Neutrophil (primary cell): ENCODE data around the gene STMN3.

Experiments
- H3K27ac ChIP-seq: fragments of 200-600 bp; sonication (generic); 2 replicates; pipeline ENCODE4 v1.5.1; 2016; ENCODE audit warnings: mild to moderate bottlenecking, moderate library complexity
- H3K27me3 ChIP-seq: fragments of 200-600 bp; sonication (generic); 2 replicates; pipeline ENCODE4 v1.6.0; 2016; ENCODE audit warnings: mild to moderate bottlenecking
- H3K36me3 ChIP-seq: fragments of 200-600 bp; sonication (generic); 2 replicates; pipeline ENCODE4 v1.5.1; 2017
- H3K4me1 ChIP-seq, 2 experiments: fragments of 200-600 bp in 1 of 2; sonication (generic) in 1 of 2; 1 replicate in 1 of 2; 2 replicates in 1 of 2; pipeline versions ENCODE4 v1.5.1 to v1.6.1; 2013 to 2016; ENCODE audit warnings: low read depth in 1 of 2, low read length in 1 of 2, mild to moderate bottlenecking in 1 of 2, moderate library complexity in 1 of 2; ENCODE audit not compliant: control insufficient read depth in 1 of 2, insufficient read depth in 1 of 2
- H3K4me3 ChIP-seq, 2 experiments: fragments of 200-600 bp in 1 of 2; sonication (generic) in 1 of 2; 1 replicate in 1 of 2; 2 replicates in 1 of 2; pipeline ENCODE4 v1.5.1; 2013 to 2016; ENCODE audit warnings: low read depth in 1 of 2, low read length in 1 of 2, mild to moderate bottlenecking in 1 of 2, moderate library complexity in 1 of 2
- H3K9me3 ChIP-seq: fragments of 200-600 bp; sonication (generic); 2 replicates; pipeline ENCODE4 v1.5.1; 2016
- TF ChIP-seq, protein P1 (sequence below): fragments of 200-600 bp; sonication (generic); IDR thresholded peaks from 2 replicates; pipeline ENCODE4 v1.5.1; 2016; ENCODE audit warnings: antibody characterized with exemption

The STMN3 gene

DNA sequence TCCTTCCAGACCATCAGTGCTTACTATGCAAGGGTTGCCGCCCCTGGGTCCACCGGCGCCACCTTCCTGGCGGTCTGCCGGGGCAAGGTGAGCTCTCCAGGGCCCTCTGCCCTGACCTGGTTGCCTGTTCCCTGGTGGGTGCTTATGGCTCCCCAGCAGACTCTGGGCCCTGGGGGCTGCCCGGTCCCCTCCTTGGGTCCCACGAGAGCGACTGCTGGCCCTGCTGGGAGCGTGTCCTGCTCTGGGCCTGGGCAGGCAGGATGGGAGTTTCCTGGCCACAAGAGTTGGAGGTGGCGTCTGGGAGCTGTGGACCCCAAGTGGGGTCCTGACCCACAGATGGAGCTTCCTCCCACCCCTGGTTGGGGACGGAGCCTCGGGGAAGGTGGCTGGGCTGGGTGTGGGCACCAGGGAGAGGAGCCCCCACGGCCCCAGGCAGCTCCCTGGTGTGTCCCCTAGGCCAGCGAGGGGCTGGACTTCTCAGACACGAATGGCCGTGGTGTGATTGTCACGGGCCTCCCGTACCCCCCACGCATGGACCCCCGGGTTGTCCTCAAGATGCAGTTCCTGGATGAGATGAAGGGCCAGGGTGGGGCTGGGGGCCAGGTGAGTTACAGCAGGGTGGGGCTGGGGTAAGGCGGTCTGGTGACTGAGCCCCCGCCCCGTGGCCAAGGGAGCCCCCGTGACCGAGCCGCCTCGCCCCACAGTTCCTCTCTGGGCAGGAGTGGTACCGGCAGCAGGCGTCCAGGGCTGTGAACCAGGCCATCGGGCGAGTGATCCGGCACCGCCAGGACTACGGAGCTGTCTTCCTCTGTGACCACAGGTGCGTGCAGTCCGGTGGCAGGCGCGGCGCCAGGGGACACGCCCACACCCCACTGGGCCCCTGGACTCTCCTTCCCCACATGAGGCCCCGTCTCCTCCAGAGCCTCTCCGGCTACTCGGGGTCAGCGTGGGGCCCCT lies 36.1 kb upstream of the STMN3 start:
- no peak overlapping the region for H3K4me3 ChIP-seq
- peaks cover 8% of the 10 kb centered on the region for H3K36me3 ChIP-seq
- no peak overlapping the region for H3K27ac ChIP-seq
- H3K27me3 ChIP-seq, result no peaks in the 10 kb centered on the region
- peaks cover 11 to 12% of the 10 kb centered on the region in 2 experiments for H3K4me1 ChIP-seq
- TF ChIP-seq, protein P1, sequence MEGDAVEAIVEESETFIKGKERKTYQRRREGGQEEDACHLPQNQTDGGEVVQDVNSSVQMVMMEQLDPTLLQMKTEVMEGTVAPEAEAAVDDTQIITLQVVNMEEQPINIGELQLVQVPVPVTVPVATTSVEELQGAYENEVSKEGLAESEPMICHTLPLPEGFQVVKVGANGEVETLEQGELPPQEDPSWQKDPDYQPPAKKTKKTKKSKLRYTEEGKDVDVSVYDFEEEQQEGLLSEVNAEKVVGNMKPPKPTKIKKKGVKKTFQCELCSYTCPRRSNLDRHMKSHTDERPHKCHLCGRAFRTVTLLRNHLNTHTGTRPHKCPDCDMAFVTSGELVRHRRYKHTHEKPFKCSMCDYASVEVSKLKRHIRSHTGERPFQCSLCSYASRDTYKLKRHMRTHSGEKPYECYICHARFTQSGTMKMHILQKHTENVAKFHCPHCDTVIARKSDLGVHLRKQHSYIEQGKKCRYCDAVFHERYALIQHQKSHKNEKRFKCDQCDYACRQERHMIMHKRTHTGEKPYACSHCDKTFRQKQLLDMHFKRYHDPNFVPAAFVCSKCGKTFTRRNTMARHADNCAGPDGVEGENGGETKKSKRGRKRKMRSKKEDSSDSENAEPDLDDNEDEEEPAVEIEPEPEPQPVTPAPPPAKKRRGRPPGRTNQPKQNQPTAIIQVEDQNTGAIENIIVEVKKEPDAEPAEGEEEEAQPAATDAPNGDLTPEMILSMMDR, result no peak
- no peaks in the 10 kb centered on the region for H3K9me3 ChIP-seq

DNA sequence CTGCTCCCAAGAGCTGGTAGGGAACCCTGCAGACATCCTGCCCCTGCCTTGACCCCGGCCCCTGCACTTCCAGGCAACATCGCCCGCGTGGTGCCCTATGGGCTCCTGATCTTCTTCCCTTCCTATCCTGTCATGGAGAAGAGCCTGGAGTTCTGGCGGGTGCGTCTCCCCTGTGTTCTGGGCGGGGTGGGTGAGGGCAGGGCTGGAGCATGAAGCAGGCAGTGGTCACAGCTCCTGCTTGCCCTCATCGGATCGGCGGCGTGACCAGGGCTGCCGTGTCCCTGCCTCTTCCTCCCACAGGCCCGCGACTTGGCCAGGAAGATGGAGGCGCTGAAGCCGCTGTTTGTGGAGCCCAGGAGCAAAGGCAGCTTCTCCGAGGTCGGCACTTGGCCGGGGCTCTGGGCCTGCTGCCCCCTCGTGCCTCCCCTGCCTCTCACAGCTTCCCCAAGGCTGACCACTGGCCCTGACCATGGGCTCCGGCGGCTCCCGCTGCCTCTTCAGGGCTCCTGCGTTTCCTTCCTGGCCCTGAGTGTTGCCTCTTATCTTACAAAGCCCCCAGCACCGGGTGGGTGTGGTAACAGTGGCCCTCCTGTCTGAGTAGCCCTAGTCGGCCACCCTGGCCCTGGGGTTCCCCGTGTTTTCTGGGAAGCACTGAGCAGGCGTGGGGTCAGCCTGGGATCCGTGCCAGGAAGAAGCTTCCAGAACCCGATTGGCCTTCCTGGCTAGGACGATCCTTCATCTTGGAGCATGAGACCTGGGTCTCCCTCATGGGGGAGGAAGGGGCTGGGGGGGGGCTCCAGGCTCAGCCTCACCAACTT lies 35.2 kb upstream of the STMN3 start:
- TF ChIP-seq, protein P1, result no peak
- H3K27ac ChIP-seq, result no peak overlapping the region
- no peak overlapping the region for H3K4me3 ChIP-seq
- H3K9me3 ChIP-seq, result no peaks in the 10 kb centered on the region
- H3K36me3 ChIP-seq, result peaks cover 8% of the 10 kb centered on the region
- no peaks in the 10 kb centered on the region for H3K27me3 ChIP-seq
- peaks cover 11 to 12% of the 10 kb centered on the region in 2 experiments for H3K4me1 ChIP-seq

DNA sequence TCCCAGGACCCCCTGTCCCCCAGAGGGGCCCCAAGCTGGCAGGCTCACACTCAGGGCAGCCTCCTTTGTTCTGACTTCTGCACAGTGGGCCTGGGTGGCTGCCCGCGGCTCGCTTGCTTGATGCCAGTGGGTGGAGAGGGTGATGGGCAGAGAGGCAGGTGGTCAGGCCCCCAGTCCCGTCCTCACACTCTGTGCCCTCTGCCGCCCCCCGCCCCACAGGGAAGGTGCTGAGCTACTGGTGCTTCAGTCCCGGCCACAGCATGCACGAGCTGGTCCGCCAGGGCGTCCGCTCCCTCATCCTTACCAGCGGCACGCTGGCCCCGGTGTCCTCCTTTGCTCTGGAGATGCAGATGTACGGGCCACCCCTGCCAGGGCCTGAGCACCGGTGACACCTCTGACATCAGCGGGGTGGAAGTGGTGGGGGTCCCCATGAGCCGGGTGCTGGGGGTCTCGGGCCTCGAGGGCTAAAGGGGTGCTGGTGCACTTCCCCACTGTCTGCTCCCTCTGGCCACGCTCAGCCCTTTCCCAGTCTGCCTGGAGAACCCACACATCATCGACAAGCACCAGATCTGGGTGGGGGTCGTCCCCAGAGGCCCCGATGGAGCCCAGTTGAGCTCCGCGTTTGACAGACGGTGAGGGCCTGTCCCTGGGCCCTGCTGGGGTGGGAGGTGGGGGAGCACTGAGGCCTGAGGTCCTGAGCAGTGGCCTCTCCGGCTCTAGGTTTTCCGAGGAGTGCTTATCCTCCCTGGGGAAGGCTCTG lies 34.4 kb upstream of the STMN3 start:
- Histone ChIP-seq H3K27ac (no peak overlapping the region), H3K9me3 (no peaks in the 10 kb centered on the region), H3K27me3 (no peaks in the 10 kb centered on the region), H3K36me3 (peaks cover 8% of the 10 kb centered on the region), H3K4me3 (peak overlapping the region in 1 of 2 experiments; percentile 31), H3K4me1 (peaks cover 11 to 12% of the 10 kb centered on the region in 2 experiments)
- TF ChIP-seq, protein P1, result no peak

DNA sequence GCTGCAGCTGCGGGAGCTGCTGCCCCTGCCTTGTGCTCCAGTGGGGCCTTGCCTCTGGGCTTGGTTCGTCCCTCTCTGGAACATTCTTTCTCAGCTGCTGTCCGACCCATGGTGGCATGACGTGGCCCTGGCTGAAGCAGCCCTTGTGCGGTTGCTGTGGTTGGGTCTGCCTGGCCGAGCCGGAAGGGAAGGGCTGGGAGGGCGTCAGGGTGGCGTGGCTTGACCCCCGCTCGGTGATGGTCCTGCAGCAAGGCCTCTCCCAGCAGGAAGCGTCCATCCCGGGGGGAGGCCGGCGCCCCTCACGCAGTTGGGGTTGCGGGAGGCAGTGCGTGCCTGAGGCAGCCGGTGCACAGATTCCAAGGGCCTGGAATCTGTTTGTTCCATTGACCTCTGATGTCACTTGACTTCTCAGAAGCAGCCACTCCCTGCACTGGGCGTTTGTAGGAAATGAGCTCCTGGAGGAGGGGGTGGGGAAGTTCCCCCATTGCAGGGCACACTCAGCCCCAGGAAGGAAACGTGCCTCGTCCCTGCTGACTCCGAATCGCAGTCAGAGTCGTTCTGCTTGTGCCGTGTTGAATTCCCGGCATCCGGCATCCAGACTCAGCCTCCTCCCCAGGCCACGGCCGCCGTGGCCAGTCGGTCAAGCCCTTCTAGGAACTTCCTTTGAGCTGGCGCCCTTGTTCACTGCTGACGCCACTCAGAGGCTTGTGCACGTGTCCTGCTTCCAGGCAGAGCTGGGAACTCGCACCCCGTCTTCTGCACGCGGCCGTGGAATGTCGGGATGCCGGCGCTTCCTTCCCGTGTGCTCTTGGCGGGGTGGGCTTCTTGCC lies 33.5 kb upstream of the STMN3 start:
- H3K9me3 ChIP-seq, result no peaks in the 10 kb centered on the region
- H3K4me1 ChIP-seq, result peaks cover 11 to 12% of the 10 kb centered on the region in 2 experiments
- TF ChIP-seq, protein P1, result no peak
- H3K27ac ChIP-seq, result no peak overlapping the region
- H3K27me3 ChIP-seq, result no peaks in the 10 kb centered on the region
- peaks cover 2% of the 10 kb centered on the region for H3K36me3 ChIP-seq
- H3K4me3 ChIP-seq, result peak overlapping the region; percentile 31 to 35
